GM18498 (cell line): ENCODE results near the gene CLIC4.
A peak's percentile ranks its signal among the peaks of the same experiment; 100 is the strongest.
"Not testable (repeated sequence)": the region's sequence is repeated elsewhere in the genome, so short reads cannot be mapped to it uniquely, and the experiment has no call there.

Experiments used
- ATAC-seq: cut with Tn5 transposase; IDR thresholded peaks from one replicate; pipeline ENCODE4 v1.9.1; 2021; ENCODE audit warnings: mild to moderate bottlenecking, moderate library complexity; ENCODE audit not compliant: unreplicated experiment

The CLIC4 gene

GRCh38 chr1:24717887-24718650 is 27.2 kb upstream of the CLIC4 start:
- ATAC-seq = no peak

GRCh38 chr1:24720152-24720551 is 25.1 kb upstream of the CLIC4 start:
- ATAC-seq = no peak

- ATAC-seq = no peak
Observed at GRCh38 chr1:24721533-24721932, 23.7 kb upstream of the CLIC4 start.

- not testable (repeated sequence) for ATAC-seq
Observed at GRCh38 chr1:24722073-24723035, 22.9 kb upstream of the CLIC4 start.

- no peak for ATAC-seq
Observed at GRCh38 chr1:24724345-24725208, 20.7 kb upstream of the CLIC4 start.

- no peak for ATAC-seq
Observed at GRCh38 chr1:24725209-24725651, 20.0 kb upstream of the CLIC4 start.

GRCh38 chr1:24726741-24727140 is 18.5 kb upstream of the CLIC4 start:
- ATAC-seq = no peak

- ATAC-seq = peak; percentile 82
Observed at GRCh38 chr1:24727501-24728216, 17.6 kb upstream of the CLIC4 start.

GRCh38 chr1:24728982-24729381 is 16.3 kb upstream of the CLIC4 start:
- no peak for ATAC-seq

- no peak for ATAC-seq
Observed at GRCh38 chr1:24732186-24732885, 12.9 kb upstream of the CLIC4 start.

- ATAC-seq = peak; percentile 80
Observed at GRCh38 chr1:24733342-24733741, 11.9 kb upstream of the CLIC4 start.

GRCh38 chr1:24735156-24735508 is 10.1 kb upstream of the CLIC4 start:
- no peak for ATAC-seq

- ATAC-seq = no peak
Observed at GRCh38 chr1:24735509-24736375, 9.5 kb upstream of the CLIC4 start.

- no peak for ATAC-seq
Observed at GRCh38 chr1:24737368-24738117, 7.7 kb upstream of the CLIC4 start.

- no peak for ATAC-seq
Observed at GRCh38 chr1:24739241-24739640, 6.0 kb upstream of the CLIC4 start.

GRCh38 chr1:24742090-24742938 is 2.9 kb upstream of the CLIC4 start:
- ATAC-seq = no peak
